Lower leg skin (tissue), 3 donors: Measurements from ENCODE around the gene ASIC2.

Experiments used
- POLR2A ChIP-seq, 2 donors: fragments of 450-650 bp; IDR thresholded peaks; one replicate each; pipeline ENCODE4 v1.6.1; 2016 to 2017; ENCODE audit warnings: antibody characterized with exemption in 2 of 2, mild to moderate bottlenecking in 1 of 2, moderate library complexity in 1 of 2
- TF ChIP-seq, protein P1 (sequence below), 3 donors: fragments of 450-650 bp; IDR thresholded peaks; one replicate each; pipeline ENCODE4 v1.5.1; 2016; ENCODE audit warnings: antibody characterized with exemption in 3 of 3, mild to moderate bottlenecking in 3 of 3, moderate library complexity in 2 of 3

DNA sequence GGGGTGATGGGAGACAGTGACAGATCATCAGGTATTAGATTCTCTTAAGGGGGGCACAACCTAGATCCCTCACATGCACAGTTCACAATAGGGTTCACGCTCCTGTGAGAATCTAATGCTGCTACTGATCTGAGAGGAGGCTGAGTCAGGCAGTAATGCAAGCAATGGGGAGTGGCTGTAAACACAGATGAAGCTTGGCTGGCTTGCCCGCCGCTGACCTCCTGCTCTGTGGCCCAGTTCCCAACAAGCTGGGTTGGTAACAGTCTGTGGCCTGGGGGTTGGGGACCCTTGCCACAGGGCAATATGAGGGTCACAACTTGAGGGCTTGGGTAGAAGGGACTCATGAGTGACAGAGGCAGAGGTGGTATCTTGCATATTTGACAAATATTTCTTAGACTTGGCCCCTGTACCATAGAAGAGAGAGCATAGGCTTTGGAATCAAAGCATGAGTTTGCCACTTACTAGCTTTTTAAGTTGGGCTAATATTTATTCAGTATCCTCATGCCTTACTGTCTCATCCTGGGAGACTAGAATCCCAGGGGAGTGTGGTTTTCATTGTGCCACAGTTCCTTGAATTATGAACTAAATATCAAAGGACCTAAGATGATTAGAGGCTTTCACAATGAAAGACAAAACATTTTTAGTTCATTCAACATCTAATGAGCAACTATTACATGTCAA lies 168.1 kb downstream of the ASIC2 start:
- TF ChIP-seq, protein P1, sequence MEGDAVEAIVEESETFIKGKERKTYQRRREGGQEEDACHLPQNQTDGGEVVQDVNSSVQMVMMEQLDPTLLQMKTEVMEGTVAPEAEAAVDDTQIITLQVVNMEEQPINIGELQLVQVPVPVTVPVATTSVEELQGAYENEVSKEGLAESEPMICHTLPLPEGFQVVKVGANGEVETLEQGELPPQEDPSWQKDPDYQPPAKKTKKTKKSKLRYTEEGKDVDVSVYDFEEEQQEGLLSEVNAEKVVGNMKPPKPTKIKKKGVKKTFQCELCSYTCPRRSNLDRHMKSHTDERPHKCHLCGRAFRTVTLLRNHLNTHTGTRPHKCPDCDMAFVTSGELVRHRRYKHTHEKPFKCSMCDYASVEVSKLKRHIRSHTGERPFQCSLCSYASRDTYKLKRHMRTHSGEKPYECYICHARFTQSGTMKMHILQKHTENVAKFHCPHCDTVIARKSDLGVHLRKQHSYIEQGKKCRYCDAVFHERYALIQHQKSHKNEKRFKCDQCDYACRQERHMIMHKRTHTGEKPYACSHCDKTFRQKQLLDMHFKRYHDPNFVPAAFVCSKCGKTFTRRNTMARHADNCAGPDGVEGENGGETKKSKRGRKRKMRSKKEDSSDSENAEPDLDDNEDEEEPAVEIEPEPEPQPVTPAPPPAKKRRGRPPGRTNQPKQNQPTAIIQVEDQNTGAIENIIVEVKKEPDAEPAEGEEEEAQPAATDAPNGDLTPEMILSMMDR (IDR thresholded peaks at IDR 0.05) = no peak
- TF ChIP-seq POLR2A (IDR thresholded peaks at IDR 0.05) = no peak
